Pons (tissue), 1 donor: ENCODE results near the gene ABCC1.
"Not testable (repeated sequence)": the region's sequence is repeated elsewhere in the genome, so short reads cannot be mapped to it uniquely, and the experiment has no call there.

Experiments
- DNase-seq: peaks from one replicate; pipeline ENCODE4 v3.0.0-alpha.2; 2016; ENCODE audit warnings: low spot score

ABCC1 gene

GRCh38 chr16:16083421-16084156 lies 134.2 kb downstream of the ABCC1 start:
- no peak for DNase-seq

GRCh38 chr16:16084874-16085273 lies 135.5 kb downstream of the ABCC1 start:
- DNase-seq: no peak

- DNase-seq: no peak
Observed at GRCh38 chr16:16086653-16087446, 137.4 kb downstream of the ABCC1 start.

GRCh38 chr16:16090238-16090637 lies 140.8 kb downstream of the ABCC1 start:
- DNase-seq: no peak

- no peak for DNase-seq
Observed at GRCh38 chr16:16092925-16093627, 143.7 kb downstream of the ABCC1 start.

GRCh38 chr16:16093628-16094332 lies 144.4 kb downstream of the ABCC1 start:
- no peak for DNase-seq

- no peak for DNase-seq
Observed at GRCh38 chr16:16095646-16096045, 146.2 kb downstream of the ABCC1 start.

- no peak for DNase-seq
Observed at GRCh38 chr16:16096121-16096857, 146.9 kb downstream of the ABCC1 start.

GRCh38 chr16:16096858-16097213 lies 147.4 kb downstream of the ABCC1 start:
- DNase-seq: no peak

GRCh38 chr16:16099320-16099719 lies 149.9 kb downstream of the ABCC1 start:
- no peak for DNase-seq

- DNase-seq: no peak
Observed at GRCh38 chr16:16100631-16101030, 151.2 kb downstream of the ABCC1 start.

GRCh38 chr16:16101585-16101984 lies 152.2 kb downstream of the ABCC1 start:
- no peak for DNase-seq

GRCh38 chr16:16102738-16103137 lies 153.3 kb downstream of the ABCC1 start:
- DNase-seq: no peak

- DNase-seq: not testable (repeated sequence)
Observed at GRCh38 chr16:16104132-16104803, 154.9 kb downstream of the ABCC1 start.

GRCh38 chr16:16104804-16105141 lies 155.4 kb downstream of the ABCC1 start:
- DNase-seq: not testable (repeated sequence)

- no peak for DNase-seq
Observed at GRCh38 chr16:16105646-16106045, 156.2 kb downstream of the ABCC1 start.

- no peak for DNase-seq
Observed at GRCh38 chr16:16106466-16106865, 157.1 kb downstream of the ABCC1 start.

- DNase-seq: no peak
Observed at GRCh38 chr16:16107839-16108238, 158.4 kb downstream of the ABCC1 start.

GRCh38 chr16:16108759-16109158 lies 159.3 kb downstream of the ABCC1 start:
- no peak for DNase-seq

- DNase-seq: no peak
Observed at GRCh38 chr16:16109453-16110110, 160.2 kb downstream of the ABCC1 start.

GRCh38 chr16:16110111-16110490 lies 160.7 kb downstream of the ABCC1 start:
- DNase-seq: no peak
